ENCODE measurements around the gene C14orf119.

DNA sequence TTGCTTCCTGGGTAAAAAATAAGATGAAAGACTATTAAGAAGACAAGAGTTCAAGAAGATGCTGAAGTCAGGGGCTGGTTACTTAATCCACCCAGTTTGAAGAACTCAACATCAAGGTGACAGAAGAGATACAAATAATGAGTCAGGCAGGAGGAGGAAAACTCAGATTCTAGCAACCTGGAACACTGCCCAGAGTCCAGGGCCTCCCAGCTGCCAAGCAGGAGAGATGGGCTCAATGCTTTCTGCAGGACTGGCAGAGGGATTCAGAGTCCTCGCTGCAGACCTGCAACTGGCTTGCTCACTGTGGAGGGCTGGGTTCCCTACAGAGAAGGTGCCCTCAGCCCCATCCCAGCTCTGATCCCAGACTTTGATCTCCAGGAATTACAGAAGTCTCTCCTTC lies 52.4 kb downstream of the C14orf119 start:
- TF ChIP-seq, protein P1, sequence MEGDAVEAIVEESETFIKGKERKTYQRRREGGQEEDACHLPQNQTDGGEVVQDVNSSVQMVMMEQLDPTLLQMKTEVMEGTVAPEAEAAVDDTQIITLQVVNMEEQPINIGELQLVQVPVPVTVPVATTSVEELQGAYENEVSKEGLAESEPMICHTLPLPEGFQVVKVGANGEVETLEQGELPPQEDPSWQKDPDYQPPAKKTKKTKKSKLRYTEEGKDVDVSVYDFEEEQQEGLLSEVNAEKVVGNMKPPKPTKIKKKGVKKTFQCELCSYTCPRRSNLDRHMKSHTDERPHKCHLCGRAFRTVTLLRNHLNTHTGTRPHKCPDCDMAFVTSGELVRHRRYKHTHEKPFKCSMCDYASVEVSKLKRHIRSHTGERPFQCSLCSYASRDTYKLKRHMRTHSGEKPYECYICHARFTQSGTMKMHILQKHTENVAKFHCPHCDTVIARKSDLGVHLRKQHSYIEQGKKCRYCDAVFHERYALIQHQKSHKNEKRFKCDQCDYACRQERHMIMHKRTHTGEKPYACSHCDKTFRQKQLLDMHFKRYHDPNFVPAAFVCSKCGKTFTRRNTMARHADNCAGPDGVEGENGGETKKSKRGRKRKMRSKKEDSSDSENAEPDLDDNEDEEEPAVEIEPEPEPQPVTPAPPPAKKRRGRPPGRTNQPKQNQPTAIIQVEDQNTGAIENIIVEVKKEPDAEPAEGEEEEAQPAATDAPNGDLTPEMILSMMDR (IDR thresholded peaks at IDR 0.05; ENCODE audit: insufficient read depth, low read length, poor library complexity, severe bottlenecking): no peak
- TF ChIP-seq EZH2phosphoT487 (conservative IDR thresholded peaks at IDR 0.05; ENCODE audit: low read length): no peak

All from SU-DHL-6 (cell line).